SH-SY5Y (cell line): ENCODE data around the gene PYDC1.

Source experiments
- GATA2 ChIP-seq: IDR thresholded peaks from 2 replicates; pipeline ENCODE4 v1.6.1; 2011; ENCODE audit warnings: mild to moderate bottlenecking, low read depth, low read length
- GATA3 ChIP-seq: IDR thresholded peaks from 2 replicates; pipeline ENCODE4 v1.6.1; 2011; ENCODE audit warnings: low read depth, mild to moderate bottlenecking, low read length, moderate library complexity

PYDC1 gene

GRCh38 chr16:31179219-31179746, 37.7 kb downstream of the PYDC1 start:
- TF ChIP-seq GATA3 = no peak
- no peak for TF ChIP-seq GATA2

- no peak for TF ChIP-seq GATA2
- TF ChIP-seq GATA3 = no peak
These were observed 39.8 kb downstream of the PYDC1 start for GRCh38 chr16:31177136-31177535.

GRCh38 chr16:31168848-31169247, 48.1 kb downstream of the PYDC1 start:
- TF ChIP-seq GATA2 (no peak), GATA3 (no peak)

- TF ChIP-seq GATA3 (no peak), GATA2 (no peak)
These were observed 49.6 kb downstream of the PYDC1 start for GRCh38 chr16:31167315-31167714.
